Thyroid gland (tissue), 4 donors: ENCODE data around the gene SLC51B. TPM values are rescaled to one million over a fixed set of nuclear protein-coding genes. Genes with fewer than 3 reads are reported as not detected.
"Not testable (repeated sequence)": the region's sequence is repeated elsewhere in the genome, so short reads cannot be mapped to it uniquely, and the experiment has no call there.

Experiments
- DNase-seq, 2 donors: peaks; one replicate each; pipeline ENCODE4 v3.0.0-alpha.2; 2019
- H3K27ac ChIP-seq, 3 donors: fragments of 200-600 bp; sonication (generic); 1 replicate in 2 of 3; 2 replicates in 1 of 3; pipeline ENCODE4 v1.5.1; 2016 to 2019; ENCODE audit warnings: mild to moderate bottlenecking in 1 of 3, moderate library complexity in 1 of 3
- H3K27me3 ChIP-seq: fragments of 200-600 bp; sonication (generic); one replicate; pipeline ENCODE4 v1.5.1; 2019
- H3K36me3 ChIP-seq, 2 donors: fragments of 200-600 bp; sonication (generic); one replicate each; pipeline ENCODE4 v1.5.1; 2016 to 2019
- H3K4me1 ChIP-seq, 2 donors: fragments of 200-600 bp; sonication (generic); one replicate each; pipeline ENCODE4 v1.5.1; 2017 to 2019
- H3K4me3 ChIP-seq, 3 donors: fragments of 200-600 bp; sonication (generic); replicated peaks in 1 of 3; 1 replicate in 2 of 3; 2 replicates in 1 of 3; pipeline ENCODE4 v1.5.1; 2016; ENCODE audit warnings: mild to moderate bottlenecking in 1 of 3
- H3K9me3 ChIP-seq: fragments of 200-600 bp; sonication (generic); one replicate; pipeline ENCODE4 v1.5.1; 2017
- POLR2A ChIP-seq, 2 donors: fragments of 450-650 bp; IDR thresholded peaks; one replicate each; pipeline ENCODE4 v1.6.1; 2017; ENCODE audit warnings: antibody characterized with exemption in 2 of 2, mild to moderate bottlenecking in 2 of 2, moderate library complexity in 1 of 2
- WGBS, 2 donors: methylation state at CpG; one replicate each; pipeline ENCODE4 v1.1.5; 2017; 5-methylcytosine and 5-hydroxymethylcytosine counted together
- intact Hi-C: fragments of 100-400 bp; cut with DNase I; formaldehyde crosslinking; loops from one replicate; pipeline ENCODE4 v1.15.1; 2023
- total RNA-seq, 4 donors: library from RNA; depleted of rRNA; stranded (reverse); fragments of >200 nt; gene quantifications; one replicate each; pipeline ENCODE4 v1.2.3, GENCODE V29; 2016
- TF ChIP-seq, protein P1 (sequence below), 6 experiments: fragments of 200-600 bp in 3 of 6; fragments of 450-650 bp in 3 of 6; sonication (generic) in 3 of 6; IDR thresholded peaks; one replicate each; pipeline ENCODE4 v1.5.1; 2016 to 2019; ENCODE audit warnings: antibody characterized with exemption in 6 of 6, mild to moderate bottlenecking in 2 of 6, inconsistent platforms in 1 of 6, moderate library complexity in 1 of 6

Gene SLC51B
- total RNA-seq, 4 donors from 2014 or later, result not detected

GRCh38 chr15:65088643-65089021 lies 43.4 kb downstream of the SLC51B start:
- DNase-seq, result no peak
- Histone ChIP-seq H3K4me3 (no peak overlapping the region), H3K9me3 (no peaks in the 10 kb centered on the region), H3K27ac (peak overlapping the region; percentile 84 to 97 (median 89)), H3K36me3 (no peaks in the 10 kb centered on the region), H3K4me1 (peaks cover 48 to 67% of the 10 kb centered on the region in 2 donors), H3K27me3 (no peaks in the 10 kb centered on the region)
- 39 to 73% methylated on average over 3 to 5 of the region's 6 CpGs for WGBS, 2 donors
- TF ChIP-seq, protein P1, sequence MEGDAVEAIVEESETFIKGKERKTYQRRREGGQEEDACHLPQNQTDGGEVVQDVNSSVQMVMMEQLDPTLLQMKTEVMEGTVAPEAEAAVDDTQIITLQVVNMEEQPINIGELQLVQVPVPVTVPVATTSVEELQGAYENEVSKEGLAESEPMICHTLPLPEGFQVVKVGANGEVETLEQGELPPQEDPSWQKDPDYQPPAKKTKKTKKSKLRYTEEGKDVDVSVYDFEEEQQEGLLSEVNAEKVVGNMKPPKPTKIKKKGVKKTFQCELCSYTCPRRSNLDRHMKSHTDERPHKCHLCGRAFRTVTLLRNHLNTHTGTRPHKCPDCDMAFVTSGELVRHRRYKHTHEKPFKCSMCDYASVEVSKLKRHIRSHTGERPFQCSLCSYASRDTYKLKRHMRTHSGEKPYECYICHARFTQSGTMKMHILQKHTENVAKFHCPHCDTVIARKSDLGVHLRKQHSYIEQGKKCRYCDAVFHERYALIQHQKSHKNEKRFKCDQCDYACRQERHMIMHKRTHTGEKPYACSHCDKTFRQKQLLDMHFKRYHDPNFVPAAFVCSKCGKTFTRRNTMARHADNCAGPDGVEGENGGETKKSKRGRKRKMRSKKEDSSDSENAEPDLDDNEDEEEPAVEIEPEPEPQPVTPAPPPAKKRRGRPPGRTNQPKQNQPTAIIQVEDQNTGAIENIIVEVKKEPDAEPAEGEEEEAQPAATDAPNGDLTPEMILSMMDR (IDR thresholded peaks at IDR 0.05), result no peak
- TF ChIP-seq POLR2A (IDR thresholded peaks at IDR 0.05), result no peak
- intact Hi-C loops, result no loop called here

DNA sequence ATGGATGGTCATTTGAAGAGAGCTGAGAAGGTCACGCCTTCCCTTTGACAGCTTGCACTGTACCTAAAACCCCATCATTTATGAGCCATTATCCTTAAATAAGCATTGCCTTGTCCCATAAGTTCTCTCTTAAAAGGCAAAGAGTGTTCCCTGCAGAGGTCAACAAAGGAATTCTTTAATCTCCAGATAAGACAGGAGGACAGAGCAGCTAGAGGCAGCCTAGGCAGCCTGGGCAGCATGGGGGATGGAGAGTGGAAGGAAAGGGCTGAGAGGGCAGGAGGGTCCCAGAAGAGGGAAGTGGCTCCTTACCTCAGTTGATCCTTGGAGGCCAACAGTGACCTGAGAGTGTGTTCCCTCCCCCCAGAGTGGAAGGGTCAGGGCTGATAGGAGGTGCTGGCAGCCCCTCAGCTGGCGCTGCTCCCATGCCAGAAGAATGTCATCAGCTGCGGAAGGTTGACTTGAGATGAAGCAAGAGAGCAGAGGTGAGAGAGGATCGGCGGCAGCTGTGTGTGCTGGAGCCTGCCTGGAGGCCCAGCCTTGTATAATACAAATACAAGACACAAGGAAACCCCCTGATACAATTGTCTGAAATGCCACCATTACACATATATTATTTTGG lies 44.1 kb downstream of the SLC51B start:
- H3K36me3 ChIP-seq, result no peaks in the 10 kb centered on the region
- H3K27me3 ChIP-seq, result no peaks in the 10 kb centered on the region
- TF ChIP-seq, protein P1 (IDR thresholded peaks at IDR 0.05), result no peak
- no peak for TF ChIP-seq POLR2A (IDR thresholded peaks at IDR 0.05)
- no peaks in the 10 kb centered on the region for H3K9me3 ChIP-seq
- intact Hi-C loops, result no loop called here
- H3K4me1 ChIP-seq, result peaks cover 48 to 60% of the 10 kb centered on the region in 2 donors
- H3K4me3 ChIP-seq, result no peak overlapping the region
- 29 to 63% methylated on average over 5 of the region's 5 CpGs for WGBS, 2 donors
- peak; percentile 87 to 89 for DNase-seq
- peak overlapping the region; percentile 84 to 97 (median 89) for H3K27ac ChIP-seq

GRCh38 chr15:65091946-65092770 lies 47.0 kb downstream of the SLC51B start:
- 62 to 75% methylated on average over 12 of the region's 12 CpGs for WGBS, 2 donors
- Histone ChIP-seq H3K27ac (no peak overlapping the region), H3K9me3 (no peaks in the 10 kb centered on the region), H3K4me3 (no peak overlapping the region), H3K4me1 (peaks cover 28 to 32% of the 10 kb centered on the region in 2 donors), H3K36me3 (no peaks in the 10 kb centered on the region), H3K27me3 (no peaks in the 10 kb centered on the region)
- TF ChIP-seq, protein P1 (IDR thresholded peaks at IDR 0.05), result no peak
- no peak for TF ChIP-seq POLR2A (IDR thresholded peaks at IDR 0.05)
- DNase-seq, result no peak
- intact Hi-C loops, result no loop called here

GRCh38 chr15:65092911-65093792 lies 48.0 kb downstream of the SLC51B start:
- Histone ChIP-seq H3K27ac (no peak overlapping the region), H3K4me3 (no peak overlapping the region), H3K9me3 (no peaks in the 10 kb centered on the region), H3K36me3 (no peaks in the 10 kb centered on the region), H3K27me3 (no peaks in the 10 kb centered on the region), H3K4me1 (peaks cover 18 to 22% of the 10 kb centered on the region in 2 donors)
- TF ChIP-seq POLR2A (IDR thresholded peaks at IDR 0.05), result no peak
- TF ChIP-seq, protein P1 (IDR thresholded peaks at IDR 0.05), result no peak
- 81 to 85% methylated on average over 13 to 17 of the region's 17 CpGs for WGBS, 2 donors
- DNase-seq, result no peak
- intact Hi-C loops, result no loop called here

GRCh38 chr15:65093793-65094170 lies 48.6 kb downstream of the SLC51B start:
- H3K36me3 ChIP-seq, intact Hi-C loops, H3K4me3 ChIP-seq, H3K27me3 ChIP-seq, H3K27ac ChIP-seq, DNase-seq, H3K9me3 ChIP-seq: not testable (repeated sequence)
- peaks cover 12 to 15% of the 10 kb centered on the region in 2 donors for H3K4me1 ChIP-seq
- WGBS, 2 donors, result 96% methylated on average over 13 of the region's 13 CpGs
